ENCODE data around the gene TPRG1.

GRCh38 chr3:189236352-189236751, 64.6 kb downstream of the TPRG1 start:
- no peak for TF ChIP-seq CTCF (optimal IDR thresholded peaks at IDR 0.05 in 1 of 3, IDR thresholded peaks at IDR 0.05 in 1 of 3, conservative IDR thresholded peaks at IDR 0.05 in 1 of 3; ENCODE audit: extremely low read depth in 1 of 3, insufficient read depth in 2 of 3, low read length in 3 of 3)
- TF ChIP-seq EZH2 (IDR thresholded peaks at IDR 0.05; ENCODE audit: low read length): no peak
